Endothelial cell of umbilical vein (primary cell): ENCODE measurements around the gene SVIL. TPM values are rescaled to one million over a fixed set of nuclear protein-coding genes. Genes with fewer than 3 reads are reported as not detected.

ENCODE experiments used
- BruUV-seq: library from RNA; stranded (reverse); fragments of 400-500 nt; replicated peaks from 2 replicates; lab custom pipeline; 2021; lab: Mats Ljungman, UMichigan
- CTCF ChIA-PET: fragments of 300-600, 350-600 bp; sonication (Branson Sonifier 250); formaldehyde crosslinking; loops from one replicate; lab custom pipeline; 2021; ENCODE audit warnings: antibody characterized with exemption, inconsistent platforms; lab: Charles Lee
- POLR2A ChIA-PET: fragments of 300-600, 350-600 bp; sonication (Branson Sonifier 250); formaldehyde crosslinking; loops from one replicate; lab custom pipeline; 2021; ENCODE audit warnings: antibody characterized with exemption, inconsistent platforms; lab: Charles Lee
- DNase-seq: peaks from one replicate; pipeline ENCODE4 v3.0.0-alpha.2; 2011; ENCODE audit warnings: low read depth, low spot score
- FAIRE-seq: peaks from 2 replicates; lab custom pipeline; 2011; peaks lifted over from hg19 to GRCh38; lab: Jason Lieb, UNC
- H2AFZ ChIP-seq: 2 replicates; pipeline ENCODE4 v1.6.0; 2012; ENCODE audit warnings: low read depth, low read length, control low read depth, inconsistent platforms
- H3K27ac ChIP-seq: 2 replicates; pipeline ENCODE4 v1.5.1; 2011; ENCODE audit warnings: low read depth, mild to moderate bottlenecking, control low read depth, low read length, moderate library complexity; ENCODE audit not compliant: insufficient read depth
- H3K27me3 ChIP-seq, 2 experiments: 2 replicates each; pipeline versions ENCODE4 v1.6.0 to v1.6.1; 2011; ENCODE audit warnings: low read length in 2 of 2, mixed read lengths in 1 of 2; ENCODE audit not compliant: control insufficient read depth in 2 of 2, insufficient read depth in 2 of 2
- H3K36me3 ChIP-seq, 2 experiments: 2 replicates in 1 of 2; 3 replicates in 1 of 2; pipeline ENCODE4 v1.5.1; 2011; ENCODE audit warnings: low read length in 2 of 2, mild to moderate bottlenecking in 1 of 2, moderate library complexity in 1 of 2; ENCODE audit not compliant: control insufficient read depth in 2 of 2, insufficient read depth in 2 of 2; ENCODE audit errors: extremely low read depth in 1 of 2
- H3K4me1 ChIP-seq: 3 replicates; pipeline ENCODE4 v1.5.1; 2011; ENCODE audit warnings: mild to moderate bottlenecking, low read length; ENCODE audit not compliant: control insufficient read depth, insufficient read depth; ENCODE audit errors: extremely low read depth
- H3K4me2 ChIP-seq: 2 replicates; pipeline ENCODE4 v1.6.1; 2011; ENCODE audit warnings: low read length, control low read depth, mixed read lengths; ENCODE audit not compliant: insufficient read depth
- H3K4me3 ChIP-seq, 3 experiments: fragments of 200-600 bp in 1 of 3; sonication (generic), shearing (Covaris generic) in 1 of 3; replicated peaks in 1 of 3; 2 replicates each; pipeline ENCODE4 v1.5.1; 2011 to 2016; ENCODE audit warnings: control low read depth in 3 of 3, low read length in 3 of 3, mild to moderate bottlenecking in 2 of 3, inconsistent platforms in 1 of 3, low read depth in 1 of 3, moderate library complexity in 1 of 3; ENCODE audit not compliant: insufficient read depth in 1 of 3
- H3K79me2 ChIP-seq: 2 replicates; pipeline ENCODE4 v1.6.0; 2012; ENCODE audit warnings: low read length, inconsistent platforms; ENCODE audit not compliant: control insufficient read depth, insufficient read depth
- H3K9ac ChIP-seq: replicated peaks from 2 replicates; pipeline ENCODE3; 2011; ENCODE audit warnings: low read length, control low read depth; ENCODE audit not compliant: insufficient read depth; ENCODE audit errors: extremely low read depth
- H3K9me1 ChIP-seq: replicated peaks from 3 replicates; pipeline ENCODE4 v1.6.0; 2011; ENCODE audit warnings: mild to moderate bottlenecking, low read length; ENCODE audit not compliant: control insufficient read depth, insufficient read depth; ENCODE audit errors: extremely low read depth
- H3K9me3 ChIP-seq: replicated peaks from 2 replicates; pipeline ENCODE4 v1.5.1; 2012; ENCODE audit warnings: low read length, inconsistent platforms; ENCODE audit not compliant: control insufficient read depth, insufficient read depth
- H4K20me1 ChIP-seq: replicated peaks from 2 replicates; pipeline ENCODE3; 2011; ENCODE audit warnings: mild to moderate bottlenecking, low read length; ENCODE audit not compliant: control insufficient read depth, insufficient read depth; ENCODE audit errors: extremely low read depth
- EZH2 ChIP-seq: IDR thresholded peaks from 2 replicates; pipeline ENCODE4 v1.6.1; 2012; ENCODE audit warnings: borderline replicate concordance, low read depth, mild to moderate bottlenecking, moderate library complexity, low read length, inconsistent platforms; ENCODE audit not compliant: severe bottlenecking
- FOS ChIP-seq: IDR thresholded peaks from 2 replicates; pipeline ENCODE4 v1.6.1; 2011; ENCODE audit warnings: mild to moderate bottlenecking, low read length, moderate library complexity, borderline replicate concordance; ENCODE audit not compliant: insufficient read depth
- GATA2 ChIP-seq: IDR thresholded peaks from 2 replicates; pipeline ENCODE4 v1.7.0; 2011; ENCODE audit warnings: low read depth, mild to moderate bottlenecking, moderate library complexity, mixed read lengths, low read length; ENCODE audit not compliant: insufficient read length, insufficient read depth
- JUN ChIP-seq: IDR thresholded peaks from 2 replicates; pipeline ENCODE4 v1.6.1; 2011; ENCODE audit warnings: borderline replicate concordance, low read depth; ENCODE audit not compliant: insufficient read length, insufficient read depth
- MYC ChIP-seq: IDR thresholded peaks from one replicate; pipeline ENCODE4 v1.6.1; 2011; ENCODE audit warnings: mild to moderate bottlenecking, low read depth, low read length
- POLR2A ChIP-seq: IDR thresholded peaks from 2 replicates; pipeline ENCODE4 v1.6.1; 2012; ENCODE audit warnings: low read depth, mild to moderate bottlenecking, control low read depth, low read length
- POLR2AphosphoS5 ChIP-seq: IDR thresholded peaks from 2 replicates; pipeline ENCODE4 v1.6.1; 2012; ENCODE audit warnings: low read depth, mild to moderate bottlenecking, control low read depth, low read length, moderate library complexity; ENCODE audit not compliant: insufficient read depth
- dilution Hi-C: fragments of 300-500 bp; cut with MboI; formaldehyde crosslinking; loops from one replicate; pipeline ENCODE4 v1.15.0; 2019; ENCODE audit warnings: low sequenced_read_pairs; ENCODE audit not compliant: extremely low pct_ligation_motif_present
- intact Hi-C: fragments of 100-400 bp; cut with micrococcal nuclease; formaldehyde crosslinking; loops from one replicate; pipeline ENCODE4 v1.10.0; 2022
- polyA plus RNA-seq, 4 experiments: library from polyadenylated mRNA; depleted of rRNA in 3 of 4; stranded (reverse) in 3 of 4; unstranded in 1 of 4; fragments of >200 nt; gene quantifications; 2 replicates each; pipeline versions ENCODE4 v1.2.1 to v1.2.3, GENCODE V29; 2011 to 2012; ENCODE audit warnings: missing spikeins in 1 of 4
- total RNA-seq: library from RNA; stranded (reverse); gene quantifications from 2 replicates; pipeline ENCODE4 v1.2.3, GENCODE V29; 2021
- TF ChIP-seq, protein P1 (sequence below), 2 donors: IDR thresholded peaks; 1 replicate in 1 of 2; 2 replicates in 1 of 2; pipeline ENCODE4 v1.5.1; 2011; ENCODE audit warnings: low read length in 2 of 2, mild to moderate bottlenecking in 2 of 2, moderate library complexity in 2 of 2, control low read depth in 1 of 2, inconsistent platforms in 1 of 2, low read depth in 1 of 2; ENCODE audit not compliant: insufficient read depth in 1 of 2; ENCODE audit errors: extremely low read depth in 1 of 2
- TF ChIP-seq, protein P2 (sequence below): IDR thresholded peaks from 2 replicates; pipeline ENCODE4 v1.6.1; 2011; ENCODE audit not compliant: insufficient read depth, insufficient read length

SVIL gene
- total and polyA plus RNA-seq, 2 donors (not counting 3 experiments of a cell fraction or from before 2014, with no cell fraction given): 22.6 to 70.7 TPM

DNA sequence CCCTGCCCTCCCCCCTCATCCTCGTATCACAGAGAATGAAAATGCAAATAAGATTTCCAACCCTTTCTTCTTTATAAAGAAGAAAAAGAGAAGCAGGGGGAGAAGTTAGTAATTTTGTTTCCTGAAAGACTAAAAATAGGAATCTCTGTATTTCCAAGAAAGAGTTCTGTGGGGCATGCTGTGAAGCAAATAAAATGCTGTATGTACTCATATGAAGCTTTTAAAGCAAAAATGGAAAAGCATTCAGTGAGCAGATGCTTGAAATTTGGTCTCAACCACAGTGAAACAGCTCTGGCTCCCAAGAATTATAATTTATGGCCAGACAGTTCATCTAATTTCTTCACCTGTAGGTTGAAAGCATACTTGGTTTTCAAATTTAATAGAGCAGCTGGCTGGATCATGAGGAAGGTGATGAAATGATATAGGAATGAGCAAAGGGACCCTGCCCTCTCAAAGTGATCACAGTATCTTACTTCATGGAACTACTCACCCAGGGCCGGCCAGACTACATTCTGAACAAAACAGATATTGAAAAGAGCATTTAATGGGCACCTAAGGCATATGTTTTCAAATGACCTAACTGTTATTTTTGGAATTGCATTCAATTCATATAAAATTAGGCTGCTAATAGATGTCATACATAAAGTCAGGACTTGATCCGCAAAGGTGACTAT, 31.4 kb downstream of the SVIL start:
- no peaks in the 10 kb centered on the region for H3K4me1 ChIP-seq
- H3K4me3 ChIP-seq: no peak overlapping the region
- no peaks in the 10 kb centered on the region for H3K27me3 ChIP-seq
- H4K20me1 ChIP-seq: no peaks in the 10 kb centered on the region
- no peak for DNase-seq
- peaks cover 0 to 2% of the 10 kb centered on the region in 2 experiments for H3K36me3 ChIP-seq
- FAIRE-seq: no peak
- dilution Hi-C loops (no loop called here), intact Hi-C loops (no loop called here)
- H3K9ac ChIP-seq: no peak overlapping the region
- H2AFZ ChIP-seq: no peak overlapping the region
- H3K79me2 ChIP-seq: no peaks in the 10 kb centered on the region
- BruUV-seq: no TSS peak
- H3K4me2 ChIP-seq: no peak overlapping the region
- CTCF ChIA-PET: interaction anchor here (0.7 kb wide), 1 partner anchor 587 kb away, joined by 3 read pairs; no protein-coding TSS in a partner anchor
- no peaks in the 10 kb centered on the region for H3K9me3 ChIP-seq
- TF ChIP-seq, protein P1, sequence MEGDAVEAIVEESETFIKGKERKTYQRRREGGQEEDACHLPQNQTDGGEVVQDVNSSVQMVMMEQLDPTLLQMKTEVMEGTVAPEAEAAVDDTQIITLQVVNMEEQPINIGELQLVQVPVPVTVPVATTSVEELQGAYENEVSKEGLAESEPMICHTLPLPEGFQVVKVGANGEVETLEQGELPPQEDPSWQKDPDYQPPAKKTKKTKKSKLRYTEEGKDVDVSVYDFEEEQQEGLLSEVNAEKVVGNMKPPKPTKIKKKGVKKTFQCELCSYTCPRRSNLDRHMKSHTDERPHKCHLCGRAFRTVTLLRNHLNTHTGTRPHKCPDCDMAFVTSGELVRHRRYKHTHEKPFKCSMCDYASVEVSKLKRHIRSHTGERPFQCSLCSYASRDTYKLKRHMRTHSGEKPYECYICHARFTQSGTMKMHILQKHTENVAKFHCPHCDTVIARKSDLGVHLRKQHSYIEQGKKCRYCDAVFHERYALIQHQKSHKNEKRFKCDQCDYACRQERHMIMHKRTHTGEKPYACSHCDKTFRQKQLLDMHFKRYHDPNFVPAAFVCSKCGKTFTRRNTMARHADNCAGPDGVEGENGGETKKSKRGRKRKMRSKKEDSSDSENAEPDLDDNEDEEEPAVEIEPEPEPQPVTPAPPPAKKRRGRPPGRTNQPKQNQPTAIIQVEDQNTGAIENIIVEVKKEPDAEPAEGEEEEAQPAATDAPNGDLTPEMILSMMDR (IDR thresholded peaks at IDR 0.05; ENCODE audit: extremely low read depth in 1 of 2, insufficient read depth in 1 of 2, low read depth in 1 of 2, low read length in 2 of 2): no peak
- no peak for TF ChIP-seq POLR2AphosphoS5
- no peak for TF ChIP-seq EZH2
- TF ChIP-seq POLR2A: no peak
- no peak for TF ChIP-seq MYC
- no peak for TF ChIP-seq FOS
- TF ChIP-seq, protein P2, sequence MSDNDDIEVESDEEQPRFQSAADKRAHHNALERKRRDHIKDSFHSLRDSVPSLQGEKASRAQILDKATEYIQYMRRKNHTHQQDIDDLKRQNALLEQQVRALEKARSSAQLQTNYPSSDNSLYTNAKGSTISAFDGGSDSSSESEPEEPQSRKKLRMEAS: no peak
- TF ChIP-seq JUN: no peak
- TF ChIP-seq GATA2: no peak
- no peaks in the 10 kb centered on the region for H3K9me1 ChIP-seq
- no peak overlapping the region for H3K27ac ChIP-seq
- POLR2A ChIA-PET: no interaction called here
